Measurements from ENCODE around the gene NXPH4. TPM values are rescaled to one million over a fixed set of nuclear protein-coding genes. Genes with fewer than 3 reads are reported as not detected.

NXPH4 gene
- total and polyA plus RNA-seq, 10 of the 15 experiments (the other 5 are each of a cell fraction or from before 2014, with no cell fraction given): 0.03 to 0.26 TPM; not detected in 8

DNA sequence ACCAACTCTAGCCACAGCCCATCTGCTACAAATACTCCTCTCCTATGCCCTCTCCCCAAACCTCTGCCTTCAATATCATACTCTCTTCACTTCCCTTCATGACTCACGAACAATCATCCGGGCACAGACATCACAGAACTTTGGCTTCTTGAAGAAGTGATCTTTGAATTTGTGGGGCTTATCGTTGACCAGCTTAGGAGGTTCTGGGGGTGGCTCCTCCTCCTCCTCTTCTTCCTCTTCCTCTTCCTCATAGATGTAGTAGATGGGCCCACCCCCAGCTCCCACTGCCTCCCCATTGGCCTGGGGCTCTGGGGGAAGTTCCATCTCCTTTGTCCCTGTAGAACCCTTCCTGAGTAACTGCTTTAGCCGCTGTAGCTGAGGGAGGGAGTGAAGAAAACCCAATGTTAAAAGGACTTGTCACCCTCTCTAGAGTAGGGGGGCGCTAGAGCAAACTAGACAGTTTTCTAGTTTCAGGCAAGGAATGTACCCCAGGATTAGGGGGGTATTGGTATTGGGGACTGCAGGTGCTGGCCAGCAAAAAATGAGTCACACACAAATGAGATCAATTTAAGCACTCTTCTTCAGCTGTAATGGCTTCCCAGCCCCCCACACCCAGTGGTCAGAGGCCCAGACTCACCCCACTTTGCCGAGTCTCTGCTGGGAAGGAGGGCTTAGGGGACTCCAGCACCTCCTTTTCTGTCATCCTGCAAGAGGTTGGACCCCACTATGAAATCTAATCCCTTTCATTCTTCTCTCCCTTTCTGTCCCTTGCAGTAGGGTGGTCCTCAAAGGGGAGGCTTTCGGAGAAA is 32.5 kb downstream of the NXPH4 start:
- DNase-seq (ENCODE audit: low read depth, low spot score) (no peak), FAIRE-seq (no peak), ATAC-seq (peak; percentile 95)
- SMC1A ChIA-PET (ENCODE audit: uncharacterized antibody, unreplicated experiment): interaction anchor here (0.9 to 2.2 kb wide), 5 partner anchors 16 to 207 kb away, joined by 3 to 9 read pairs (median 4); partner anchors contain the start of gene SHMT2
- H2AFZ ChIP-seq (ENCODE audit: control insufficient read depth, low read depth, low read length): peak overlapping the region; percentile 61
- RAD21 ChIA-PET (ENCODE audit: unreplicated experiment): interaction anchor here (0.8 to 14.4 kb wide), 7 partner anchors 29 to 211 kb away, joined by 3 to 85 read pairs (median 4); partner anchors contain the start of genes GLI1 and INHBE
- 90% methylated on average over 7 of the region's 7 CpGs for WGBS (ENCODE audit: insufficient coverage, insufficient replicate concordance, low lambda C conversion rate, missing lambda C conversion rate)
- peak overlapping the region; percentile 49; the same call in 1 of the 2 replicates for H3K4me2 ChIP-seq (ENCODE audit: control insufficient read depth, insufficient read depth)
- intact Hi-C loops (cut with micrococcal nuclease; ENCODE audit: unreplicated experiment): no loop called here
- H4K20me1 ChIP-seq (ENCODE audit: control insufficient read depth, insufficient read depth): no peaks in the 10 kb centered on the region; the same call in 1 of the 2 replicates
- CTCF ChIA-PET: interaction anchor here (0.6 to 4.1 kb wide), 12 partner anchors 9 to 482 kb away, joined by 3 to 30 read pairs (median 6); partner anchors contain the start of gene INHBE
- H3K79me2 ChIP-seq (ENCODE audit: control insufficient read depth, insufficient read depth, low read length): no peaks in the 10 kb centered on the region
- peak overlapping the region; percentile 41; the same call in 1 of the 2 replicates for H3K4me3 ChIP-seq
- H3K9ac ChIP-seq (ENCODE audit: control insufficient read depth, insufficient read depth, low read length): peak overlapping the region; percentile 15; the same call in 1 of the 2 replicates
- in situ Hi-C loops (cut with MboI): loop anchor here (5.0 kb wide), 1 partner anchor 37 kb away; no protein-coding TSS in a partner anchor
- H3K27me3 ChIP-seq (replicated peaks in 1 of 2; ENCODE audit: control insufficient read depth in 2 of 2, insufficient read depth in 2 of 2, low read length in 1 of 2): no peaks in the 10 kb centered on the region
- no peak overlapping the region for H3K27ac ChIP-seq (ENCODE audit: control insufficient read depth, insufficient read depth)
- POLR2A ChIA-PET: interaction anchor here (0.5 to 1.4 kb wide), 8 partner anchors 12 to 800 kb away, joined by 3 to 9 read pairs (median 4); partner anchors contain the start of gene SHMT2
- no TSS peak for BruUV-seq (replicated peaks)
- no peaks in the 10 kb centered on the region for H3K36me3 ChIP-seq (ENCODE audit: control insufficient read depth in 2 of 2, insufficient read depth in 2 of 2, low read length in 1 of 2)
- peaks cover 1% of the 10 kb centered on the region; the same call in 1 of the 2 replicates for H3K4me1 ChIP-seq (ENCODE audit: control insufficient read depth, insufficient read depth, low read length)
- no peaks in the 10 kb centered on the region for H3K9me3 ChIP-seq (replicated peaks; ENCODE audit: control insufficient read depth, insufficient read depth, low read length)
- TF ChIP-seq HDAC6 (IDR thresholded peaks at IDR 0.05; ENCODE audit: unreplicated experiment): no peak
- TF ChIP-seq, protein P1, sequence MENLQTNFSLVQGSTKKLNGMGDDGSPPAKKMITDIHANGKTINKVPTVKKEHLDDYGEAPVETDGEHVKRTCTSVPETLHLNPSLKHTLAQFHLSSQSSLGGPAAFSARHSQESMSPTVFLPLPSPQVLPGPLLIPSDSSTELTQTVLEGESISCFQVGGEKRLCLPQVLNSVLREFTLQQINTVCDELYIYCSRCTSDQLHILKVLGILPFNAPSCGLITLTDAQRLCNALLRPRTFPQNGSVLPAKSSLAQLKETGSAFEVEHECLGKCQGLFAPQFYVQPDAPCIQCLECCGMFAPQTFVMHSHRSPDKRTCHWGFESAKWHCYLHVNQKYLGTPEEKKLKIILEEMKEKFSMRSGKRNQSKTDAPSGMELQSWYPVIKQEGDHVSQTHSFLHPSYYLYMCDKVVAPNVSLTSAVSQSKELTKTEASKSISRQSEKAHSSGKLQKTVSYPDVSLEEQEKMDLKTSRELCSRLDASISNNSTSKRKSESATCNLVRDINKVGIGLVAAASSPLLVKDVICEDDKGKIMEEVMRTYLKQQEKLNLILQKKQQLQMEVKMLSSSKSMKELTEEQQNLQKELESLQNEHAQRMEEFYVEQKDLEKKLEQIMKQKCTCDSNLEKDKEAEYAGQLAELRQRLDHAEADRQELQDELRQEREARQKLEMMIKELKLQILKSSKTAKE (IDR thresholded peaks at IDR 0.05; ENCODE audit: low read depth, poor library complexity, severe bottlenecking): no peak
- TF ChIP-seq MEF2A (IDR thresholded peaks at IDR 0.05; ENCODE audit: insufficient read depth, low read depth, low read length): no peak
- TF ChIP-seq MTA3 (IDR thresholded peaks at IDR 0.05; ENCODE audit: borderline replicate concordance, low read length): no peak
- no peak for TF ChIP-seq ZNF384 (IDR thresholded peaks at IDR 0.05; ENCODE audit: borderline replicate concordance, low read depth, low read length)
- no peak for TF ChIP-seq HDAC2 (IDR thresholded peaks at IDR 0.05)
- no peak for TF ChIP-seq NR2F1 (conservative IDR thresholded peaks at IDR 0.05)
- TF ChIP-seq, protein P2, sequence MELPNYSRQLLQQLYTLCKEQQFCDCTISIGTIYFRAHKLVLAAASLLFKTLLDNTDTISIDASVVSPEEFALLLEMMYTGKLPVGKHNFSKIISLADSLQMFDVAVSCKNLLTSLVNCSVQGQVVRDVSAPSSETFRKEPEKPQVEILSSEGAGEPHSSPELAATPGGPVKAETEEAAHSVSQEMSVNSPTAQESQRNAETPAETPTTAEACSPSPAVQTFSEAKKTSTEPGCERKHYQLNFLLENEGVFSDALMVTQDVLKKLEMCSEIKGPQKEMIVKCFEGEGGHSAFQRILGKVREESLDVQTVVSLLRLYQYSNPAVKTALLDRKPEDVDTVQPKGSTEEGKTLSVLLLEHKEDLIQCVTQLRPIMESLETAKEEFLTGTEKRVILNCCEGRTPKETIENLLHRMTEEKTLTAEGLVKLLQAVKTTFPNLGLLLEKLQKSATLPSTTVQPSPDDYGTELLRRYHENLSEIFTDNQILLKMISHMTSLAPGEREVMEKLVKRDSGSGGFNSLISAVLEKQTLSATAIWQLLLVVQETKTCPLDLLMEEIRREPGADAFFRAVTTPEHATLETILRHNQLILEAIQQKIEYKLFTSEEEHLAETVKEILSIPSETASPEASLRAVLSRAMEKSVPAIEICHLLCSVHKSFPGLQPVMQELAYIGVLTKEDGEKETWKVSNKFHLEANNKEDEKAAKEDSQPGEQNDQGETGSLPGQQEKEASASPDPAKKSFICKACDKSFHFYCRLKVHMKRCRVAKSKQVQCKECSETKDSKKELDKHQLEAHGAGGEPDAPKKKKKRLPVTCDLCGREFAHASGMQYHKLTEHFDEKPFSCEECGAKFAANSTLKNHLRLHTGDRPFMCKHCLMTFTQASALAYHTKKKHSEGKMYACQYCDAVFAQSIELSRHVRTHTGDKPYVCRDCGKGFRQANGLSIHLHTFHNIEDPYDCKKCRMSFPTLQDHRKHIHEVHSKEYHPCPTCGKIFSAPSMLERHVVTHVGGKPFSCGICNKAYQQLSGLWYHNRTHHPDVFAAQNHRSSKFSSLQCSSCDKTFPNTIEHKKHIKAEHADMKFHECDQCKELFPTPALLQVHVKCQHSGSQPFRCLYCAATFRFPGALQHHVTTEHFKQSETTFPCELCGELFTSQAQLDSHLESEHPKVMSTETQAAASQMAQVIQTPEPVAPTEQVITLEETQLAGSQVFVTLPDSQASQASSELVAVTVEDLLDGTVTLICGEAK (IDR thresholded peaks at IDR 0.05; ENCODE audit: borderline replicate concordance): peak; percentile 61; the same call in 1 of the 2 replicates
- no peak for TF ChIP-seq PML (IDR thresholded peaks at IDR 0.05; ENCODE audit: low read length)
- TF ChIP-seq JUND (IDR thresholded peaks at IDR 0.05; ENCODE audit: low read depth, low read length): no peak
- TF ChIP-seq, protein P3, sequence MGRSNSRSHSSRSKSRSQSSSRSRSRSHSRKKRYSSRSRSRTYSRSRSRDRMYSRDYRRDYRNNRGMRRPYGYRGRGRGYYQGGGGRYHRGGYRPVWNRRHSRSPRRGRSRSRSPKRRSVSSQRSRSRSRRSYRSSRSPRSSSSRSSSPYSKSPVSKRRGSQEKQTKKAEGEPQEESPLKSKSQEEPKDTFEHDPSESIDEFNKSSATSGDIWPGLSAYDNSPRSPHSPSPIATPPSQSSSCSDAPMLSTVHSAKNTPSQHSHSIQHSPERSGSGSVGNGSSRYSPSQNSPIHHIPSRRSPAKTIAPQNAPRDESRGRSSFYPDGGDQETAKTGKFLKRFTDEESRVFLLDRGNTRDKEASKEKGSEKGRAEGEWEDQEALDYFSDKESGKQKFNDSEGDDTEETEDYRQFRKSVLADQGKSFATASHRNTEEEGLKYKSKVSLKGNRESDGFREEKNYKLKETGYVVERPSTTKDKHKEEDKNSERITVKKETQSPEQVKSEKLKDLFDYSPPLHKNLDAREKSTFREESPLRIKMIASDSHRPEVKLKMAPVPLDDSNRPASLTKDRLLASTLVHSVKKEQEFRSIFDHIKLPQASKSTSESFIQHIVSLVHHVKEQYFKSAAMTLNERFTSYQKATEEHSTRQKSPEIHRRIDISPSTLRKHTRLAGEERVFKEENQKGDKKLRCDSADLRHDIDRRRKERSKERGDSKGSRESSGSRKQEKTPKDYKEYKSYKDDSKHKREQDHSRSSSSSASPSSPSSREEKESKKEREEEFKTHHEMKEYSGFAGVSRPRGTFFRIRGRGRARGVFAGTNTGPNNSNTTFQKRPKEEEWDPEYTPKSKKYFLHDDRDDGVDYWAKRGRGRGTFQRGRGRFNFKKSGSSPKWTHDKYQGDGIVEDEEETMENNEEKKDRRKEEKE (IDR thresholded peaks at IDR 0.05): no peak
